ENCODE data around the gene CDC42SE2. TPM values are rescaled to one million over a fixed set of nuclear protein-coding genes. Genes with fewer than 3 reads are reported as not detected.
A peak's percentile ranks its signal among the peaks of the same experiment; 100 is the strongest.

The CDC42SE2 gene
- total and polyA plus RNA-seq, 2 of the 4 experiments (the other 2 are of a cell fraction), result 12.5 to 19.4 TPM

DNA sequence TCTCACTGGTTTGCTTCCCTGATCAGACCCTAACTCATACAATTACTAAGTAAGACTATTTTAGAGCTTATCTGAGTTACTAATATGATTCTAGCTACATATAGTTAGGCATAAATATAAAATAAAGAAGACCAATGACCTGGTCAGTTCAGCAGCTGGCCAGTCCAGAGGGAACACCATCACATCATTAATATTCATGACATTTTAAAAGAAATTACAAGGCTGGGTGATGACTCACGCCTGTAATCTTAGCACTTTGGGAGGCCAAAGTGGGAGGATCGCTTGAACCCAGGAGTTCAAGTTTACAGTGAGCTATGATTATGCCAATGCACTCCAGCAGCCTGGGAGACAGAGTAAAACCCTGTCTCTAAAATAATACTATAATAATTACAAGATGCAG lies 37.0 kb upstream of the CDC42SE2 start:
- WGBS, 2 experiments (ENCODE audit: extremely low coverage in 2 of 2, insufficient read length in 1 of 2), result no CpG with 5 or more reads among the region's 2 CpGs
- dilution Hi-C loops (cut with HindIII; ENCODE audit: low sequenced_read_pairs, unreplicated experiment) (no loop called here), in situ Hi-C loops (cut with MboI; ENCODE audit: low sequenced_read_pairs) (no loop called here), intact Hi-C loops (cut with micrococcal nuclease) (no loop called here)
- Histone ChIP-seq H3K56ac (ENCODE audit: extremely low read depth, insufficient read depth, low read length) (no peak overlapping the region), H3K79me1 (ENCODE audit: low read depth in 1 of 2, low read length in 2 of 2) (no peaks in the 10 kb centered on the region), H3K4me1 (ENCODE audit: control insufficient read depth, insufficient read depth, low read length) (peaks cover 5% of the 10 kb centered on the region), H2BK120ac (ENCODE audit: low read depth, low read length) (no peak overlapping the region), H3K23ac (ENCODE audit: low read depth, low read length) (no peak overlapping the region), H3K9me3 (ENCODE audit: control insufficient read depth, insufficient read depth, low read length) (no peaks in the 10 kb centered on the region), H3K4ac (ENCODE audit: low read depth, low read length) (no peak overlapping the region), H3K9ac (ENCODE audit: low read depth, low read length) (no peak overlapping the region), H2AFZ (replicated peaks; ENCODE audit: low read length, poor library complexity) (no peak overlapping the region), H3K14ac (replicated peaks; ENCODE audit: low read depth, low read length) (no peak overlapping the region), H3K18ac (ENCODE audit: low read depth, low read length) (no peak overlapping the region), H2AK9ac (replicated peaks; ENCODE audit: low read depth, low read length, poor library complexity) (no peak overlapping the region), H3K4me3 (ENCODE audit: insufficient read depth, low read depth, low read length) (no peak overlapping the region), H4K8ac (ENCODE audit: low read depth in 2 of 2, low read length in 2 of 2) (no peak overlapping the region), H3K4me2 (ENCODE audit: low read depth, low read length) (no peak overlapping the region), H3K27ac (ENCODE audit: insufficient read depth, low read length) (no peak overlapping the region), H2BK5ac (ENCODE audit: low read depth, low read length, poor library complexity, severe bottlenecking) (no peak overlapping the region), H4K20me1 (ENCODE audit: insufficient read depth, low read length) (no peaks in the 10 kb centered on the region), H3K27me3 (ENCODE audit: control insufficient read depth, insufficient read depth, low read length) (no peaks in the 10 kb centered on the region), H2BK15ac (ENCODE audit: low read depth, low read length) (no peak overlapping the region), H2BK20ac (ENCODE audit: low read depth, low read length) (no peak overlapping the region), H4K5ac (ENCODE audit: low read depth, low read length) (no peak overlapping the region), H4K91ac (ENCODE audit: insufficient read depth, low read depth, low read length) (no peak overlapping the region), H3K36me3 (ENCODE audit: control insufficient read depth, insufficient read depth, low read length) (no peaks in the 10 kb centered on the region), H3K9me1 (ENCODE audit: insufficient read depth, low read length) (no peaks in the 10 kb centered on the region), H2AK5ac (ENCODE audit: low read depth, low read length) (no peak overlapping the region)
- DNase-seq (peak; percentile 49), ATAC-seq (ENCODE audit: low read depth) (peak; percentile 63)
- no TSS peak for BruUV-seq (replicated peaks)
- POLR2A ChIA-PET (ENCODE audit: unreplicated experiment), result no interaction called here
- CTCF ChIA-PET, result interaction anchor here (0.6 kb wide), 1 partner anchor 389 kb away, joined by 4 read pairs; no protein-coding TSS in a partner anchor
- no peak for TF ChIP-seq RCOR1 (IDR thresholded peaks at IDR 0.05; ENCODE audit: insufficient replicate concordance, low read length)
- 0 out of 2 replicates have a peak, but pooled peaks have one; percentile 12 for TF ChIP-seq FOS (IDR thresholded peaks at IDR 0.05; ENCODE audit: low read depth, low read length)
